Ishikawa (cell line): ENCODE results near the gene GALNT5.

ENCODE experiments used
- CEBPB ChIP-seq: IDR thresholded peaks from 2 replicates; pipeline ENCODE4 v1.6.1; 2012
- CREB1 ChIP-seq: IDR thresholded peaks from 2 replicates; pipeline ENCODE4 v1.6.1; 2012; ENCODE audit warnings: low read depth
- EGR1 ChIP-seq: IDR thresholded peaks from 2 replicates; pipeline ENCODE4 v1.6.1; 2012
- EP300 ChIP-seq: IDR thresholded peaks from 2 replicates; pipeline ENCODE4 v1.6.1; 2012; ENCODE audit warnings: borderline replicate concordance
- FOXM1 ChIP-seq: IDR thresholded peaks from 2 replicates; pipeline ENCODE4 v1.6.1; 2012; ENCODE audit warnings: low read depth, borderline replicate concordance
- NFIC ChIP-seq: IDR thresholded peaks from 2 replicates; pipeline ENCODE4 v1.6.1; 2012
- RAD21 ChIP-seq: IDR thresholded peaks from 2 replicates; pipeline ENCODE4 v1.6.1; 2012; ENCODE audit warnings: low read depth
- TAF1 ChIP-seq: IDR thresholded peaks from 2 replicates; pipeline ENCODE4 v1.6.1; 2012; ENCODE audit warnings: low read depth, mild to moderate bottlenecking
- TCF12 ChIP-seq: IDR thresholded peaks from 2 replicates; pipeline ENCODE4 v1.6.1; 2012; ENCODE audit warnings: low read depth
- TEAD4 ChIP-seq: IDR thresholded peaks from 2 replicates; pipeline ENCODE4 v1.6.1; 2012
- YY1 ChIP-seq: IDR thresholded peaks from 2 replicates; pipeline ENCODE4 v1.6.1; 2012; ENCODE audit warnings: low read depth
- ZBTB7A ChIP-seq: IDR thresholded peaks from 2 replicates; pipeline ENCODE4 v1.6.1; 2012; ENCODE audit warnings: low read depth
- TF ChIP-seq, protein P1 (sequence below): IDR thresholded peaks from 2 replicates; pipeline ENCODE4 v1.6.1; 2012; ENCODE audit warnings: low read depth, mild to moderate bottlenecking
- TF ChIP-seq, protein P2 (sequence below): IDR thresholded peaks from 2 replicates; pipeline ENCODE4 v1.6.1; 2012
- TF ChIP-seq, protein P3 (sequence below): IDR thresholded peaks from 2 replicates; pipeline ENCODE4 v1.6.1; 2012

The GALNT5 gene

DNA sequence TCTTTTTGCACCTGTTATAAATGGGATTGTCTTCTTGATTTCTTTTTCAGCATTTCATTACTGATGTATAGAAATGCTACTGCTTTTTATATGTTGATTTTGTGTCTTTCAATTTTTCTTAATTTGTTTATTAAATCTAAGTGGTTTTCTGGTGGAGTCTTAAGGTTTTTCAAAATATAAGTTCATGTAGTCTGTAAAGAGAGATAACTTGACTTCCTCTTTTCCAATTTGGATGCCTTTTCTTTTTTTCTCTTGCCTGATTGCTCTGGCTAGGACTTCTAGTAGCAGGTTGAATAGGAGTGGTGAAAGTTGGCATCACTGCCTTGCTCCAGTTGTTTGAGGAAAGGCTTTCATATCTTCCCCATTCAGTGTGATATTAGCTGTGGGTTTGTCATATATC is 28.6 kb upstream of the GALNT5 start:
- TF ChIP-seq RAD21 = no peak

DNA sequence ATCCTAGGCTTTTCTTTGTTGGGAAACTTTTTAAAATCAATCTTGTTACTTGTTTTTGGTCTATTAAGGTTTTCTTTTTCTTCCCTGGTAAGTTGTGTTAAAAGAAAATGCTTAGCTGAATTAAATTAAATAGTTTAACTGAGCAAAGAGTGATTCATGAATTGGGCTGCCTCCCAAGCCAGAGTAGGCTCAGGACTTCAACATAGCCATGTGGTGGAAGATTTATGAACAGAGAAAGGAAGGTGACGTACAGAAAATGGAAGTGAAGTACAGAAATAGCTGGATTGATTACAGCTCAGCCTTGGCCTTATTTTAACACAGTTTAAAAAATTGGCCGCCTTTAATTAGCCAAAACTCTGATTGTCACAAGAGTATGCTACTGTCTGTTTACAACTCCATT is 27.9 kb upstream of the GALNT5 start:
- TF ChIP-seq TEAD4 (no peak), TCF12 (no peak), RAD21 (no peak), NFIC (no peak), TAF1 (no peak), CEBPB (no peak), EGR1 (no peak), FOXM1 (no peak), CREB1 (no peak), EP300 (no peak), YY1 (no peak), ZBTB7A (no peak)
- TF ChIP-seq, protein P1, sequence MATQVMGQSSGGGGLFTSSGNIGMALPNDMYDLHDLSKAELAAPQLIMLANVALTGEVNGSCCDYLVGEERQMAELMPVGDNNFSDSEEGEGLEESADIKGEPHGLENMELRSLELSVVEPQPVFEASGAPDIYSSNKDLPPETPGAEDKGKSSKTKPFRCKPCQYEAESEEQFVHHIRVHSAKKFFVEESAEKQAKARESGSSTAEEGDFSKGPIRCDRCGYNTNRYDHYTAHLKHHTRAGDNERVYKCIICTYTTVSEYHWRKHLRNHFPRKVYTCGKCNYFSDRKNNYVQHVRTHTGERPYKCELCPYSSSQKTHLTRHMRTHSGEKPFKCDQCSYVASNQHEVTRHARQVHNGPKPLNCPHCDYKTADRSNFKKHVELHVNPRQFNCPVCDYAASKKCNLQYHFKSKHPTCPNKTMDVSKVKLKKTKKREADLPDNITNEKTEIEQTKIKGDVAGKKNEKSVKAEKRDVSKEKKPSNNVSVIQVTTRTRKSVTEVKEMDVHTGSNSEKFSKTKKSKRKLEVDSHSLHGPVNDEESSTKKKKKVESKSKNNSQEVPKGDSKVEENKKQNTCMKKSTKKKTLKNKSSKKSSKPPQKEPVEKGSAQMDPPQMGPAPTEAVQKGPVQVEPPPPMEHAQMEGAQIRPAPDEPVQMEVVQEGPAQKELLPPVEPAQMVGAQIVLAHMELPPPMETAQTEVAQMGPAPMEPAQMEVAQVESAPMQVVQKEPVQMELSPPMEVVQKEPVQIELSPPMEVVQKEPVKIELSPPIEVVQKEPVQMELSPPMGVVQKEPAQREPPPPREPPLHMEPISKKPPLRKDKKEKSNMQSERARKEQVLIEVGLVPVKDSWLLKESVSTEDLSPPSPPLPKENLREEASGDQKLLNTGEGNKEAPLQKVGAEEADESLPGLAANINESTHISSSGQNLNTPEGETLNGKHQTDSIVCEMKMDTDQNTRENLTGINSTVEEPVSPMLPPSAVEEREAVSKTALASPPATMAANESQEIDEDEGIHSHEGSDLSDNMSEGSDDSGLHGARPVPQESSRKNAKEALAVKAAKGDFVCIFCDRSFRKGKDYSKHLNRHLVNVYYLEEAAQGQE = no peak
- TF ChIP-seq, protein P2, sequence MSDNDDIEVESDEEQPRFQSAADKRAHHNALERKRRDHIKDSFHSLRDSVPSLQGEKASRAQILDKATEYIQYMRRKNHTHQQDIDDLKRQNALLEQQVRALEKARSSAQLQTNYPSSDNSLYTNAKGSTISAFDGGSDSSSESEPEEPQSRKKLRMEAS = no peak
- TF ChIP-seq, protein P3, sequence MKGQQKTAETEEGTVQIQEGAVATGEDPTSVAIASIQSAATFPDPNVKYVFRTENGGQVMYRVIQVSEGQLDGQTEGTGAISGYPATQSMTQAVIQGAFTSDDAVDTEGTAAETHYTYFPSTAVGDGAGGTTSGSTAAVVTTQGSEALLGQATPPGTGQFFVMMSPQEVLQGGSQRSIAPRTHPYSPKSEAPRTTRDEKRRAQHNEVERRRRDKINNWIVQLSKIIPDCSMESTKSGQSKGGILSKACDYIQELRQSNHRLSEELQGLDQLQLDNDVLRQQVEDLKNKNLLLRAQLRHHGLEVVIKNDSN = no peak

DNA sequence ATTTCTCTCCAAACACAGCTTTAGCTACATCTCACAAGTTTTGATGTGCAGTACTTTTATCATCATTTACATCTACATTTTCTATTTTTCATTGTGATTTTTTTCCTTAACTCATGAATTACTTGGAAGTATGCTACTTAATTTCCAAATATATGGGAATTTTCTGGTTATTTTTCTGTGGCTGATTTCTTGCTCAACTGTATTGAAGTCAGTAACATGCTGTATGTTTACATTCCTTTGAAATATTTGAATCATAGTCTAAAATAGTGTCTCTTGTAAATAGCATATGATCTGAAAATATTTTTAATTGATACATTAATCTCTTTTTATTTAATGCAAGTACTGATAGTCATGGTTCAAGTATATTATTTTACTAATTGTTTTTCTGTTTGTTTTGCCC is 26.0 kb upstream of the GALNT5 start:
- TF ChIP-seq EGR1 (no peak), RAD21 (no peak), CREB1 (no peak), CEBPB (no peak), ZBTB7A (no peak), TCF12 (no peak), TEAD4 (no peak), NFIC (no peak)
- TF ChIP-seq, protein P3 = no peak
- TF ChIP-seq, protein P1 = no peak
- TF ChIP-seq, protein P2 = no peak

DNA sequence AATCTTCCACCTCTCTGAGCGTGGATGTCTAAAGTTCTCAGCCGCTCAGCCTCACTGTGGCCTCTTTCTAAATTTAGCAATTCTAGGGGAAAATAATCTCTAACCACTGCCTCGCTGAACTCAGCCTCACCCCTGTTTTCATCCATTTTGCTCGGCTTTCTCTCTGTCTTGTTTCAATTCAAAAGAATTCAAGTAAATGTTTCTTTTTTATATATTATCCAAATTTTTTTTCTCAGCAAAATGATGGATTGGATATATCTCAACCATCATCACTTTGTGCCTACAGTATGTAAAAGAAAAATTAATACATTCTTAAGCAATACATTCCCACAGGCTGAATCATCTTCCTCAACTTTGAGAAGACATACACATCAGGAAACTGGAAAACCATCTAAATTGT is 24.0 kb upstream of the GALNT5 start:
- TF ChIP-seq, protein P3 = no peak
- no peak for TF ChIP-seq FOXM1
- no peak for TF ChIP-seq EGR1
- TF ChIP-seq, protein P2 = no peak
- no peak for TF ChIP-seq CREB1
- no peak for TF ChIP-seq ZBTB7A
- no peak for TF ChIP-seq CEBPB
- no peak for TF ChIP-seq TEAD4
- no peak for TF ChIP-seq TCF12
- TF ChIP-seq, protein P1 = no peak
- no peak for TF ChIP-seq NFIC
- TF ChIP-seq EP300 = no peak
- no peak for TF ChIP-seq RAD21
